DOHH2 (cell line): ENCODE data around the gene GPC5.

Experiments
- H3F3A ChIP-seq: fragments of 200-600 bp; sonication (generic), shearing (Covaris generic); 2 replicates; pipeline ENCODE4 v1.6.0; 2016; ENCODE audit warnings: antibody characterized with exemption, mild to moderate bottlenecking; ENCODE audit not compliant: control insufficient read depth, insufficient read depth
- H3K27ac ChIP-seq: fragments of 200-600 bp; sonication (generic); 2 replicates; pipeline ENCODE4 v1.5.1; 2014; ENCODE audit warnings: low read depth, mild to moderate bottlenecking, low read length, moderate library complexity
- H3K27me3 ChIP-seq: fragments of 200-600 bp; sonication (generic); 2 replicates; pipeline ENCODE4 v1.6.1; 2014; ENCODE audit warnings: mild to moderate bottlenecking, low read length, mixed read lengths; ENCODE audit not compliant: control insufficient read depth
- H3K36me3 ChIP-seq: fragments of 200-600 bp; sonication (generic); 2 replicates; pipeline ENCODE4 v1.6.1; 2014; ENCODE audit warnings: mild to moderate bottlenecking, low read length, moderate library complexity, mixed read lengths; ENCODE audit not compliant: control insufficient read depth
- H3K4me1 ChIP-seq: fragments of 200-600 bp; sonication (generic); 2 replicates; pipeline ENCODE4 v1.6.1; 2014; ENCODE audit warnings: mild to moderate bottlenecking, low read length, mixed read lengths; ENCODE audit not compliant: control insufficient read depth
- H3K4me2 ChIP-seq: fragments of 200-600 bp; sonication (generic); 2 replicates; pipeline ENCODE4 v1.6.0; 2014; ENCODE audit warnings: mild to moderate bottlenecking, low read length, moderate library complexity
- H3K4me3 ChIP-seq: fragments of 200-600 bp; sonication (generic); 2 replicates; pipeline ENCODE4 v1.5.1; 2014; ENCODE audit warnings: mild to moderate bottlenecking, low read length, mixed read lengths
- H3K79me2 ChIP-seq: fragments of 200-600 bp; sonication (generic); 2 replicates; pipeline ENCODE4 v1.6.1; 2014; ENCODE audit warnings: mild to moderate bottlenecking, low read length, mixed read lengths; ENCODE audit not compliant: control insufficient read depth
- H3K9me2 ChIP-seq: fragments of 200-600 bp; sonication (generic); replicated peaks from 2 replicates; pipeline ENCODE4 v1.6.1; 2014; ENCODE audit warnings: mild to moderate bottlenecking, low read length, mixed read lengths; ENCODE audit not compliant: control insufficient read depth
- H3K9me3 ChIP-seq: fragments of 200-600 bp; sonication (generic); 2 replicates; pipeline ENCODE4 v1.6.1; 2014; ENCODE audit warnings: antibody characterized with exemption, low read length, mixed read lengths; ENCODE audit not compliant: control insufficient read depth, insufficient read depth
- H4K20me1 ChIP-seq: fragments of 200-600 bp; sonication (generic); 2 replicates; pipeline ENCODE4 v1.6.0; 2014; ENCODE audit warnings: low read depth, mild to moderate bottlenecking, antibody characterized with exemption, low read length, moderate library complexity; ENCODE audit not compliant: control insufficient read depth, insufficient read depth
- EZH2phosphoT487 ChIP-seq: fragments of 200-600 bp; sonication (generic); IDR thresholded peaks from 2 replicates; pipeline ENCODE4 v1.6.1; 2017; ENCODE audit warnings: borderline replicate concordance, mild to moderate bottlenecking, antibody characterized with exemption, low read length, moderate library complexity, mixed read lengths
- TF ChIP-seq, protein P1 (sequence below): fragments of 200-600 bp; sonication (generic); IDR thresholded peaks from one replicate; pipeline ENCODE4 v1.5.1; 2014; ENCODE audit warnings: antibody characterized with exemption, mild to moderate bottlenecking, low read depth, low read length; ENCODE audit not compliant: poor library complexity, severe bottlenecking

Gene GPC5

DNA sequence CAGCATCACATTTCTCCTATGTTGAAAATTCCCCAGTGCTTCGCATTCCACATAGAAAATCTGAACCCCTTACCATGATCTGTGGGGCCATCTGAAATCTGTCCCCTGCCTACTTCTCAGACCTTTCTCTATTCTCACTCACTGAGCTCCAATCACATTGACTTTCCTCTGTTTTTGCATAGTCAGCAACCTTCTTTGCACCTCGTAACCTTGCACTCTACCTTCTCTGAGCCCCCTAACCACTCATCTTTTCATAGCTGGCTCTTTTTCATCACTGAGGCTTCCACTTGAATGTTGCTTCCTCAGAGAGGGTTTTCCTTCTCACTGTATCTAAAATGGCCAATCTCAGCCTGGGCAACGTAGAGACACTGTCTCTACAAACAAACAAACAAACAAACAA, 286.3 kb downstream of the GPC5 start:
- no peak overlapping the region for H3K4me3 ChIP-seq
- no peaks in the 10 kb centered on the region for H3F3A ChIP-seq
- TF ChIP-seq, protein P1, sequence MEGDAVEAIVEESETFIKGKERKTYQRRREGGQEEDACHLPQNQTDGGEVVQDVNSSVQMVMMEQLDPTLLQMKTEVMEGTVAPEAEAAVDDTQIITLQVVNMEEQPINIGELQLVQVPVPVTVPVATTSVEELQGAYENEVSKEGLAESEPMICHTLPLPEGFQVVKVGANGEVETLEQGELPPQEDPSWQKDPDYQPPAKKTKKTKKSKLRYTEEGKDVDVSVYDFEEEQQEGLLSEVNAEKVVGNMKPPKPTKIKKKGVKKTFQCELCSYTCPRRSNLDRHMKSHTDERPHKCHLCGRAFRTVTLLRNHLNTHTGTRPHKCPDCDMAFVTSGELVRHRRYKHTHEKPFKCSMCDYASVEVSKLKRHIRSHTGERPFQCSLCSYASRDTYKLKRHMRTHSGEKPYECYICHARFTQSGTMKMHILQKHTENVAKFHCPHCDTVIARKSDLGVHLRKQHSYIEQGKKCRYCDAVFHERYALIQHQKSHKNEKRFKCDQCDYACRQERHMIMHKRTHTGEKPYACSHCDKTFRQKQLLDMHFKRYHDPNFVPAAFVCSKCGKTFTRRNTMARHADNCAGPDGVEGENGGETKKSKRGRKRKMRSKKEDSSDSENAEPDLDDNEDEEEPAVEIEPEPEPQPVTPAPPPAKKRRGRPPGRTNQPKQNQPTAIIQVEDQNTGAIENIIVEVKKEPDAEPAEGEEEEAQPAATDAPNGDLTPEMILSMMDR = no peak
- no peak for TF ChIP-seq EZH2phosphoT487
- no peaks in the 10 kb centered on the region for H3K36me3 ChIP-seq
- no peaks in the 10 kb centered on the region for H3K27me3 ChIP-seq
- no peaks in the 10 kb centered on the region for H3K4me1 ChIP-seq
- no peak overlapping the region for H3K4me2 ChIP-seq
- H3K79me2 ChIP-seq = no peaks in the 10 kb centered on the region
- H4K20me1 ChIP-seq = no peaks in the 10 kb centered on the region
- H3K9me3 ChIP-seq = no peaks in the 10 kb centered on the region
- H3K27ac ChIP-seq = no peak overlapping the region
- no peaks in the 10 kb centered on the region for H3K9me2 ChIP-seq

DNA sequence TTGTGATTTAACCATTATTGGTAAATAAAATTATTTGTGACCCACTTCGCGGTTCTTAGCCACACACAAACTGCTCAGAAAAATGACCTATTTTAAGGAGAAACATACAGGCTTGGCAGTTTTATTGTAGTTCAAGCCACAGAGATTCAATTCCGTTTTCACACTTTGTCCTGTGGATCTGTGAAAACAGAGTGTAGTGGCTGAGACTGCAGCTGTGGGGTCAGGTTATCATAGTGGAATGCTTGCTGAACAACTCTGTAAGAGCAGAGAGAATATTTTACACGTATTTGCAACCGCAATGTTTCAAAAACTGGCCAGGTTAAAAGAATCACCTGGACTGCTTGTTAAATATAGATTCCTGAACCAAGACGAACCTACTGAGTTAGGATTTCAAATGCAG, 292.5 kb downstream of the GPC5 start:
- no peaks in the 10 kb centered on the region for H3K4me1 ChIP-seq
- TF ChIP-seq, protein P1 = no peak
- no peak for TF ChIP-seq EZH2phosphoT487
- H4K20me1 ChIP-seq = no peaks in the 10 kb centered on the region
- no peak overlapping the region for H3K4me2 ChIP-seq
- no peaks in the 10 kb centered on the region for H3K9me2 ChIP-seq
- H3K9me3 ChIP-seq = no peaks in the 10 kb centered on the region
- H3K79me2 ChIP-seq = no peaks in the 10 kb centered on the region
- H3F3A ChIP-seq = no peaks in the 10 kb centered on the region
- H3K36me3 ChIP-seq = no peaks in the 10 kb centered on the region
- H3K27me3 ChIP-seq = no peaks in the 10 kb centered on the region
- no peak overlapping the region for H3K27ac ChIP-seq
- no peak overlapping the region for H3K4me3 ChIP-seq

DNA sequence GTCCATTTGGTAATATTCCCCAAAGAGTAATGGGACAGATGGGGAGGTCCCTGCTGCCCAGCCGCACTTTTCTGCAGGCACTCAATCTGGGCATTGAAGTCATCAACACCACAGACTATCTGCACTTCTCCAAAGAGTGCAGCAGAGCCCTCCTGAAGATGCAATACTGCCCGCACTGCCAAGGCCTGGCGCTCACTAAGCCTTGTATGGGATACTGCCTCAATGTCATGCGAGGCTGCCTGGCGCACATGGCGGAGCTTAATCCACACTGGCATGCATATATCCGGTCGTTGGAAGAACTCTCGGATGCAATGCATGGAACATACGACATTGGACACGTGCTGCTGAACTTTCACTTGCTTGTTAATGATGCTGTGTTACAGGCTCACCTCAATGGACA, 295.0 kb downstream of the GPC5 start:
- no peaks in the 10 kb centered on the region for H3K79me2 ChIP-seq
- H3K9me3 ChIP-seq = no peaks in the 10 kb centered on the region
- no peaks in the 10 kb centered on the region for H3K27me3 ChIP-seq
- H4K20me1 ChIP-seq = no peaks in the 10 kb centered on the region
- TF ChIP-seq EZH2phosphoT487 = no peak
- TF ChIP-seq, protein P1 = no peak
- H3K27ac ChIP-seq = no peak overlapping the region
- H3K4me1 ChIP-seq = no peaks in the 10 kb centered on the region
- no peaks in the 10 kb centered on the region for H3K36me3 ChIP-seq
- H3K4me3 ChIP-seq = no peak overlapping the region
- no peaks in the 10 kb centered on the region for H3K9me2 ChIP-seq
- H3F3A ChIP-seq = no peaks in the 10 kb centered on the region
- no peak overlapping the region for H3K4me2 ChIP-seq

DNA sequence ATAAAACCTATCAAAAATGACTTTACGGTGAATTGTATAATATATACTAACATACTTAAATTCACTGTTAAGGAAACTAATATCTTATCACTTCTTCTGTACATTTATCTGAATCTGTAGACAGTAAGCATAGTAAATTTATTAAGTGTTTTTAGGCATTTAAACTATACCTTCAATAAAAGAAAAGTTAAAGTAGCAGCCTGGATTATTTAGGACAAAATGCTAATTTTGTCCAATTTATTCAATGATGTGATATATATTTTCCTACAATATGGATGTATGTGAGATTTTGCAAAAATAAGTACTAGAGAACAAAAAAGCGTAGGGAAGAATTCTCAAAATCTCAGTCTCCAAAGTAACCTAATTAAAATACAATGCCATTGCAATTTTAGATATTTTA, 299.9 kb downstream of the GPC5 start:
- no peaks in the 10 kb centered on the region for H4K20me1 ChIP-seq
- no peaks in the 10 kb centered on the region for H3K27me3 ChIP-seq
- H3K36me3 ChIP-seq = no peaks in the 10 kb centered on the region
- no peak overlapping the region for H3K4me3 ChIP-seq
- H3K9me2 ChIP-seq = no peaks in the 10 kb centered on the region
- H3K9me3 ChIP-seq = no peaks in the 10 kb centered on the region
- no peaks in the 10 kb centered on the region for H3K79me2 ChIP-seq
- no peak overlapping the region for H3K4me2 ChIP-seq
- no peaks in the 10 kb centered on the region for H3F3A ChIP-seq
- H3K27ac ChIP-seq = no peak overlapping the region
- TF ChIP-seq EZH2phosphoT487 = no peak
- TF ChIP-seq, protein P1 = no peak
- no peaks in the 10 kb centered on the region for H3K4me1 ChIP-seq
